Measurements from ENCODE around the gene FLT3LG. TPM values are rescaled to one million over a fixed set of nuclear protein-coding genes. Genes with fewer than 3 reads are reported as not detected.

Gene FLT3LG
- total RNA-seq, 1 donor from 2014 or later: 1.0 TPM

DNA sequence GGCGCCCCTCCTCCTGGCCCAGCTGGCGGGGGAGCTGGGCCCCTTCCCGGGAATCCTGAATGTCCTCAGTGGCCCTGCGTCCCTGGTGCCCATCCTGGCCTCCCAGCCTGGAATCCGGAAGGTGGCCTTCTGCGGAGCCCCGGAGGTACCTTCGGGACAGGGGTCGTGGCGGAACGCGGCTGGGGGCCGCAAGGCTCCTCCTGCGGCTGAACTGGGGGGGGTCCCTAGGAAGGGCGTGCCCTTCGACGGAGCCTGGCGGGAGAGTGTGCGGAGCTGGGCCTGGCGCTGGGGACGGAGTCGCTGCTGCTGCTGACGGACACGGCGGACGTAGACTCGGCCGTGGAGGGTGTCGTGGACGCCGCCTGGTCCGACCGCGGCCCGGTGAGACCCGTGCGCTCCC is 12.4 kb upstream of the FLT3LG start:
- TF ChIP-seq, protein P1, sequence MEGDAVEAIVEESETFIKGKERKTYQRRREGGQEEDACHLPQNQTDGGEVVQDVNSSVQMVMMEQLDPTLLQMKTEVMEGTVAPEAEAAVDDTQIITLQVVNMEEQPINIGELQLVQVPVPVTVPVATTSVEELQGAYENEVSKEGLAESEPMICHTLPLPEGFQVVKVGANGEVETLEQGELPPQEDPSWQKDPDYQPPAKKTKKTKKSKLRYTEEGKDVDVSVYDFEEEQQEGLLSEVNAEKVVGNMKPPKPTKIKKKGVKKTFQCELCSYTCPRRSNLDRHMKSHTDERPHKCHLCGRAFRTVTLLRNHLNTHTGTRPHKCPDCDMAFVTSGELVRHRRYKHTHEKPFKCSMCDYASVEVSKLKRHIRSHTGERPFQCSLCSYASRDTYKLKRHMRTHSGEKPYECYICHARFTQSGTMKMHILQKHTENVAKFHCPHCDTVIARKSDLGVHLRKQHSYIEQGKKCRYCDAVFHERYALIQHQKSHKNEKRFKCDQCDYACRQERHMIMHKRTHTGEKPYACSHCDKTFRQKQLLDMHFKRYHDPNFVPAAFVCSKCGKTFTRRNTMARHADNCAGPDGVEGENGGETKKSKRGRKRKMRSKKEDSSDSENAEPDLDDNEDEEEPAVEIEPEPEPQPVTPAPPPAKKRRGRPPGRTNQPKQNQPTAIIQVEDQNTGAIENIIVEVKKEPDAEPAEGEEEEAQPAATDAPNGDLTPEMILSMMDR (conservative IDR thresholded peaks at IDR 0.05): no peak
- Mint-ChIP-seq H3K4me1 (no peaks in the 10 kb centered on the region), H3K36me3 (ENCODE audit: low read depth) (no peaks in the 10 kb centered on the region), H3K4me3 (no peak overlapping the region), H3K27me3 (ENCODE audit: low read depth) (no peaks in the 10 kb centered on the region), H3K27ac (ENCODE audit: unreplicated experiment) (no peak overlapping the region), H3K9me3 (no peaks in the 10 kb centered on the region)
- DNase-seq (ENCODE audit: low read depth, low spot score): no peak

DNA sequence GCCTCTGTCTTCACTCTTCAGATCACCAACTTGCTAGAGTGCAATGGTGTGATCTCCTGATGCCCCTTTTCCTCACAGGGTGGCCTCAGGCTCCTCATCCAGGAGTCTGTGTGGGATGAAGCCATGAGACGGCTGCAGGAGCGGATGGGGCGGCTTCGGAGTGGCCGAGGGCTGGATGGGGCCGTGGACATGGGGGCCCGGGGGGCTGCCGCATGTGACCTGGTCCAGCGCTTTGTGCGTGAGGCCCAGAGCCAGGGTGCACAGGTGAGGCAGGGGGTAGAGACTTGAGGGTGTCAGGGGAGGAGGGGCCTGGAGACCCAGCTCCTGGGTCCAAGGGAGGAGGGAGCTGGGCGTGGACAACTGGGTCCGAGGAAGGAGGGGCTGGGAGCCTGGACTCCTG is 11.5 kb upstream of the FLT3LG start:
- TF ChIP-seq, protein P1 (conservative IDR thresholded peaks at IDR 0.05): no peak
- Mint-ChIP-seq H3K27ac (ENCODE audit: unreplicated experiment) (no peak overlapping the region), H3K4me1 (no peaks in the 10 kb centered on the region), H3K9me3 (no peaks in the 10 kb centered on the region), H3K36me3 (ENCODE audit: low read depth) (no peaks in the 10 kb centered on the region), H3K27me3 (ENCODE audit: low read depth) (no peaks in the 10 kb centered on the region), H3K4me3 (no peak overlapping the region)
- no peak for DNase-seq (ENCODE audit: low read depth, low spot score)

GRCh38 chr19:49463960-49464740 is 9.9 kb upstream of the FLT3LG start:
- H3K36me3 Mint-ChIP-seq (ENCODE audit: low read depth): peaks cover 5% of the 10 kb centered on the region
- H3K27me3 Mint-ChIP-seq (ENCODE audit: low read depth): no peaks in the 10 kb centered on the region
- no peaks in the 10 kb centered on the region for H3K9me3 Mint-ChIP-seq
- peaks cover 5% of the 10 kb centered on the region for H3K4me1 Mint-ChIP-seq
- DNase-seq (ENCODE audit: low read depth, low spot score): no peak
- H3K27ac Mint-ChIP-seq (ENCODE audit: unreplicated experiment): no peak overlapping the region
- TF ChIP-seq, protein P1 (conservative IDR thresholded peaks at IDR 0.05): no peak
- H3K4me3 Mint-ChIP-seq: no peak overlapping the region

- Mint-ChIP-seq H3K4me3 (no peak overlapping the region), H3K27me3 (ENCODE audit: low read depth) (no peaks in the 10 kb centered on the region), H3K9me3 (no peaks in the 10 kb centered on the region), H3K27ac (ENCODE audit: unreplicated experiment) (no peak overlapping the region), H3K4me1 (peaks cover 5% of the 10 kb centered on the region), H3K36me3 (ENCODE audit: low read depth) (peaks cover 5% of the 10 kb centered on the region)
- no peak for DNase-seq (ENCODE audit: low read depth, low spot score)
- TF ChIP-seq, protein P1 (conservative IDR thresholded peaks at IDR 0.05): no peak
These were observed 8.6 kb upstream of the FLT3LG start for GRCh38 chr19:49465371-49465770.

GRCh38 chr19:49468199-49468598 is 5.8 kb upstream of the FLT3LG start:
- no peaks in the 10 kb centered on the region for H3K9me3 Mint-ChIP-seq

More at GRCh38 chr19:49468199-49468598, 5.8 kb upstream of the FLT3LG start:
- peaks cover 5% of the 10 kb centered on the region for H3K36me3 Mint-ChIP-seq (ENCODE audit: low read depth)
- no peak overlapping the region for H3K4me3 Mint-ChIP-seq
- TF ChIP-seq, protein P1 (conservative IDR thresholded peaks at IDR 0.05): no peak
- no peak overlapping the region for H3K27ac Mint-ChIP-seq (ENCODE audit: unreplicated experiment)
- peaks cover 9% of the 10 kb centered on the region for H3K4me1 Mint-ChIP-seq
- H3K27me3 Mint-ChIP-seq (ENCODE audit: low read depth): peaks cover 3% of the 10 kb centered on the region
- no peak for DNase-seq (ENCODE audit: low read depth, low spot score)

Measured in neural crest cell (in vitro differentiated cells).